ENCODE measurements around the gene SLC16A6. TPM values are rescaled to one million over a fixed set of nuclear protein-coding genes. Genes with fewer than 3 reads are reported as not detected.

SLC16A6 gene
- total RNA-seq, 4 donors from 2014 or later, result 0.38 to 9.2 (median 1.6) TPM

DNA sequence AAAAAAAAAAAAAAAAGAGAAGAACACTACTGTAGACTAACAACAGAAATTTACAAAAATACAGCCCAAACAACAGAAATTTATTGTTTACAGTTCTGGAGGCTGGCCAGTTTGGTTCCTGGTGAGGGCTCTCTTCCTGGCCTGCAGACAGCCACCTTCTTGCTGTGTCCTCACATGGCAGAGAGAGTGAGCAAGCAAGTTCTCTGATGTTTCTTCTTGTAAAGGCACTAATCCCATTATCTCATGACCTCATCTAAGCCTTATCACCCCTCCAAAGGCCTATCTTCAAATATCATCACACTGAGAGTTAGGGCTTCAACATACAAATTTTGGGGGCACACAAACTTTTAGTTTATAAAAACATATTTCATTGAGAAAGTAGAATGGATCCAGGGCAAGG lies 7.7 kb upstream of the SLC16A6 start:
- TF ChIP-seq, protein P1, sequence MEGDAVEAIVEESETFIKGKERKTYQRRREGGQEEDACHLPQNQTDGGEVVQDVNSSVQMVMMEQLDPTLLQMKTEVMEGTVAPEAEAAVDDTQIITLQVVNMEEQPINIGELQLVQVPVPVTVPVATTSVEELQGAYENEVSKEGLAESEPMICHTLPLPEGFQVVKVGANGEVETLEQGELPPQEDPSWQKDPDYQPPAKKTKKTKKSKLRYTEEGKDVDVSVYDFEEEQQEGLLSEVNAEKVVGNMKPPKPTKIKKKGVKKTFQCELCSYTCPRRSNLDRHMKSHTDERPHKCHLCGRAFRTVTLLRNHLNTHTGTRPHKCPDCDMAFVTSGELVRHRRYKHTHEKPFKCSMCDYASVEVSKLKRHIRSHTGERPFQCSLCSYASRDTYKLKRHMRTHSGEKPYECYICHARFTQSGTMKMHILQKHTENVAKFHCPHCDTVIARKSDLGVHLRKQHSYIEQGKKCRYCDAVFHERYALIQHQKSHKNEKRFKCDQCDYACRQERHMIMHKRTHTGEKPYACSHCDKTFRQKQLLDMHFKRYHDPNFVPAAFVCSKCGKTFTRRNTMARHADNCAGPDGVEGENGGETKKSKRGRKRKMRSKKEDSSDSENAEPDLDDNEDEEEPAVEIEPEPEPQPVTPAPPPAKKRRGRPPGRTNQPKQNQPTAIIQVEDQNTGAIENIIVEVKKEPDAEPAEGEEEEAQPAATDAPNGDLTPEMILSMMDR (IDR thresholded peaks at IDR 0.05; ENCODE audit: low read depth), result no peak

DNA sequence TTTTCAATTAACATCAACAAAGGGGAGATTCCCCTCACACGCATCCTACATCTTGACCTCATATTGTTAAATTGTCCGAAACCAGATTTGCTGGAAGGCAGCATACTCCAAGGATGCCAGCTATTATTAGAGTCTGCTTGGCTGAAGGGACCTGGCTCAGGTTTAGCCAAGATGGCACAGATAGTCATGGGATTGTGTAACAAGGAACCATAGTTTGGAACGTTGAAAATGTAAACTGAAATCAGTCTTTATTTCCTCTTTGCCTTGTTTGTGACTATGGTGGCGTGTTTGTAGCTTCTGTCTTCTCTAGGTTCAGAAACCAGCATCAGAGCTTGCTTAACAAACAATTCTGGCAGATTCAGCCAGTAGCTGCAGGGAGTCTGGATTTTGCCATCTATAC lies 6.3 kb upstream of the SLC16A6 start:
- TF ChIP-seq, protein P1 (IDR thresholded peaks at IDR 0.05; ENCODE audit: low read depth), result no peak

DNA sequence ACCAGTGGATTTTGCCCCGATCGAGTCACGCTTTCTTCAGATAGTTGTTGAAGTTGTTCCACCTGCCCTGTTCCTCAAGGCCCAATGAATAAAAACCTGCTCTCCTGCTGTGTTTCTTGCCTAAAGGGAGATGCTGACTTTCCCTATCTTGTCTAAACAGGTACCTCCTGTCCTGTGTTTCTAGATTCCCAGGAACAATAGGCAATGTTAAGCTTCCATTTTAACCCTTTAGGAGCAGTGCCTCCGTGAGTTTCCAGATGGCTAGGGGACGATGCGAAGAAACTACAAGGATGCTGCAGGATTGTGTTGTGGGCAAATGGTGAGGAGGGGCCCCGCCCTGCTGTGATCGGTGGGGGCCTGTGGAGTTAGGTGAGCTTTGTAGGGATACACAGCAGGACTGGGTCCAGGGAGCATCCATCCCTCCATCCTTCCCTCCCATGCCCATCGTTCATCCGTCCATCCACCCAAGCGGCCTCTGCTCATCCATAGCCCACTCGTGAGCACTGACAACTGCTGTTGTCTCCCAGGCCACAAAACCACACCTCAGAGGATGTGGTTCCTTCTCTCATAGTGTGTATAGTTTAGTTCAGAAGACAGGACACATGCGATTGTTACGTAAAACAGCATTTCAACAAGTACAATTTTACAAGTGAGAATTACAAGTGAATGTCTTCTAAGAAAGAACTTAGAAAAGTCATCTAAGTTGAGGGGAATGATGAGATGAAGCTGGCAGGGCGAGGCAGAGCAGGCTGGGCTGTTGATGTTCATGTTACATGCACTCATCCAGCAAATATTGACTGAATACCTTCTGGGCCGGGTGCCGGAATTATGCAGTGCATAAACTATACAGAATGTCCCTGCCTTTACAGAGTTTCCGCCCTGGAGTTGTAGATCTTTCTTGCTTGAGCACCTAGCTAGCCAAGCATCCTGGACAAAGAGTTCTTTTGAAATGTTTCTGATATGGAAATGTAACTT lies 5.6 kb upstream of the SLC16A6 start:
- TF ChIP-seq, protein P1 (IDR thresholded peaks at IDR 0.05; ENCODE audit: low read depth), result no peak

DNA sequence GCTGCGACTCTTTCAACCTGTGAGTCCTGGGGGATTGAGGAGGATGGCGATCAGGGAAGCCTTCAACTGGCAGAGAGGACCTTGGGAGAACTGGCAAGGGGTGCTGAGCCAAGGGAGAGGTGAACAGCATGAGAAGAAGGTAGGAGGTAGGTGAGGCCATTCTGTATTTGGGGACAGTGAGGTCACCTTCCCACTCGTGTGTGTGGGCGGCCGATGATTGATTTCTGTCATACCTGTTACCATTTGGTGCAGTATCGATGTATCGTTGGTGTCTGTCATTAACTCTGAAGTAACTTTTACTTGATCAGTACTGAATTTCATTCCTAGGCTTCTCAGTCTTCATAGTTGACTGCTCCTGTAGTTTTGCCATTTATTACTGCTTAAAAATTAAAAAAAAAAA lies 4.2 kb upstream of the SLC16A6 start:
- TF ChIP-seq, protein P1 (IDR thresholded peaks at IDR 0.05; ENCODE audit: low read depth), result no peak

DNA sequence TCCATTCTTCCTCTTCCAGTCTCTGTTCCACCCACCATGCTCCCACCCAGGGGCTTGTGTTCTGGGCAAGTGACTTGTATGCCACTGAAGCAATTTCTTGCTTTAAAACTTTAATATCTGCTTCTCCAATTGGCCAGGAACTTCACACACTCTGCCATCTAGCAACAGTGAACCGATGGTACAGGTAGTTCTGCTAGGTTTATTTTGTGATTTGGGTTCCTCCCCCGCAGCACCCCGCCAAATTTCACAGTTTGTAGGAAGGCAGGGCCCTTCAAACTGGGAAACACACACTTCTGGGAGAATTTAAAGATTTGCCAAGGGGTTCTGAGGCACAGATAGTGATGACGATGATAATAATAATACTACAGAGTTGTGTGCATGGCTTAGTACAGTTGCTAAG lies 3.7 kb upstream of the SLC16A6 start:
- TF ChIP-seq, protein P1 (IDR thresholded peaks at IDR 0.05; ENCODE audit: low read depth), result no peak

DNA sequence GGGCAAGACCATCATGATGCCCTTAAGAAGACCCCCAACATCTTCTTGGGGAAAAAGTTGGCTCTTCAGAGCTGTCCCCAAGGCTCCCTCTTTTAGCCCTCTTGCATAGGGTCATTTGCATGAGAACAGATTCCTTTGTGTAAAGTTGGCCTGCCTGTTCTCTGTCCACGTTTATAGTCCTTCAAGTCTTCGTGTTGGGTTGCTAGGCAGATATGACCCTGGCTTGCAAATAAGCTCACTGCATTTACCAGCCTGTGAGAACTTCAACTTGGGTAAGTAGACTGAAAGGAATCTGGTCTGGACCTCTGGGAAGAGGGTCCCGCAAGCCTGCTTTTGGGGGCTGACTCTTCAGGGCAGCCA lies 3.2 kb upstream of the SLC16A6 start:
- TF ChIP-seq, protein P1 (IDR thresholded peaks at IDR 0.05; ENCODE audit: low read depth), result no peak

DNA sequence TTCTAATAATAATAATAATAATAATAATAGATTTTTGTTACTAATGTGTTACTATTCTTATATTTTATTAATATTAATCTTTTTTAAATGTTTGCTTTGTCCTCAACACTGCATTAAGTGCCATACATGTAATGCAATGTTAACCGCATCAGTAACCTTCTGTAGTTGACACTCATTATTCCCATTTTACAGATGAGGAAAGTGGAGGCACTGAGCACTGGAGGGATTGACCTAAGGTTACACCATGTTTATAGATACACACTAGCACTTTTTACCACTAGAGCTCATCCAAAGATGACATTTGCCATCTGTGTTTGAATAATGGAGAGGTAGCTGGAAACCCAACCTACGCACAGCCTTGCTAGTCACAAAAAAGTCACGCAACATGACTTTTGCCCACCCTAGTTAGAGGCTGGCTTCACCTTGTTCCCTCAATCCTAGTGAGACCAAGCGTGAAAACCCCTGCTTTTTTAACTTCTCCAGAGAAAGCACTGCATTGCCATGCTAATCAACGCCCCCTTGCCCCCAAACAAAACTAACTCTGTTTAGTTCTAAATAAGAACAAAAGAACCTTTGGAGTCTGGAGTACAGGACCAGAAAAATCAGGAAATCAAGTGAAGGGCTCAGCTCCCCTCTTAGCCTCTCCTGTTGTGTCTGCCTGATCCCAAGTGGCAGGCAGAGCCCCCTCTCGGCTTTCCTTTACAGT lies 2.7 kb upstream of the SLC16A6 start:
- TF ChIP-seq, protein P1 (IDR thresholded peaks at IDR 0.05; ENCODE audit: low read depth), result no peak
